DND-41 (cell line): ENCODE results near the gene AOC1.

Experiments used
- ATAC-seq: fragments of 200-7000 bp; cut with Tn5 transposase; 3 replicates; pipeline ENCODE4 v1.9.1; 2021; ENCODE audit warnings: low read depth; ENCODE audit not compliant: insufficient read depth
- DNase-seq: peaks from one replicate; pipeline ENCODE4 v3.0.0-alpha.2; 2020
- H2AFZ ChIP-seq: 2 replicates; pipeline ENCODE4 v1.6.0; 2012; ENCODE audit warnings: low read depth, low read length
- H3K27ac ChIP-seq: 2 replicates; pipeline ENCODE4 v1.5.1; 2012; ENCODE audit warnings: low read length, inconsistent platforms
- H3K27me3 ChIP-seq: fragments of 200-600 bp; sonication (generic); 2 replicates; pipeline ENCODE4 v1.6.0; 2012; ENCODE audit warnings: low read length, mild to moderate bottlenecking, inconsistent platforms; ENCODE audit not compliant: insufficient read depth, poor library complexity
- H3K36me3 ChIP-seq: 2 replicates; pipeline ENCODE4 v1.5.1; 2012; ENCODE audit warnings: low read length, inconsistent platforms; ENCODE audit not compliant: insufficient read depth
- H3K4me1 ChIP-seq: 2 replicates; pipeline ENCODE4 v1.5.1; 2012; ENCODE audit warnings: mild to moderate bottlenecking, low read length; ENCODE audit not compliant: insufficient read depth
- H3K4me2 ChIP-seq: 2 replicates; pipeline ENCODE4 v1.6.0; 2012; ENCODE audit warnings: mild to moderate bottlenecking, moderate library complexity, low read length, inconsistent platforms; ENCODE audit not compliant: insufficient read depth
- H3K4me3 ChIP-seq, 2 experiments: fragments of 200-600 bp in 1 of 2; shearing (Covaris generic) in 1 of 2; 2 replicates each; pipeline ENCODE4 v1.5.1; 2012 to 2016; ENCODE audit warnings: inconsistent platforms in 2 of 2, low read length in 2 of 2, mild to moderate bottlenecking in 2 of 2, low read depth in 1 of 2, moderate library complexity in 1 of 2
- H3K79me2 ChIP-seq: 2 replicates; pipeline ENCODE4 v1.6.0; 2012; ENCODE audit warnings: low read length, inconsistent platforms; ENCODE audit not compliant: insufficient read depth
- H3K9ac ChIP-seq: 2 replicates; pipeline ENCODE4 v1.6.0; 2012; ENCODE audit warnings: low read depth, mild to moderate bottlenecking, inconsistent platforms, low read length, moderate library complexity
- H3K9me3 ChIP-seq: 2 replicates; pipeline ENCODE4 v1.5.1; 2012; ENCODE audit warnings: low read length, moderate library complexity, mild to moderate bottlenecking, inconsistent platforms; ENCODE audit not compliant: insufficient read depth, severe bottlenecking
- H4K20me1 ChIP-seq: 2 replicates; pipeline ENCODE4 v1.6.0; 2012; ENCODE audit warnings: low read length; ENCODE audit not compliant: insufficient read depth
- EZH2 ChIP-seq: IDR thresholded peaks from 3 replicates; pipeline ENCODE4 v1.6.1; 2012; ENCODE audit warnings: borderline replicate concordance, low read depth, mild to moderate bottlenecking, moderate library complexity, low read length, inconsistent platforms; ENCODE audit not compliant: severe bottlenecking
- TF ChIP-seq, protein P1 (sequence below): IDR thresholded peaks from 2 replicates; pipeline ENCODE4 v1.5.1; 2012; ENCODE audit warnings: borderline replicate concordance, low read length, moderate library complexity, mild to moderate bottlenecking; ENCODE audit not compliant: poor library complexity, severe bottlenecking; ENCODE audit errors: extremely low read depth

Gene AOC1

DNA sequence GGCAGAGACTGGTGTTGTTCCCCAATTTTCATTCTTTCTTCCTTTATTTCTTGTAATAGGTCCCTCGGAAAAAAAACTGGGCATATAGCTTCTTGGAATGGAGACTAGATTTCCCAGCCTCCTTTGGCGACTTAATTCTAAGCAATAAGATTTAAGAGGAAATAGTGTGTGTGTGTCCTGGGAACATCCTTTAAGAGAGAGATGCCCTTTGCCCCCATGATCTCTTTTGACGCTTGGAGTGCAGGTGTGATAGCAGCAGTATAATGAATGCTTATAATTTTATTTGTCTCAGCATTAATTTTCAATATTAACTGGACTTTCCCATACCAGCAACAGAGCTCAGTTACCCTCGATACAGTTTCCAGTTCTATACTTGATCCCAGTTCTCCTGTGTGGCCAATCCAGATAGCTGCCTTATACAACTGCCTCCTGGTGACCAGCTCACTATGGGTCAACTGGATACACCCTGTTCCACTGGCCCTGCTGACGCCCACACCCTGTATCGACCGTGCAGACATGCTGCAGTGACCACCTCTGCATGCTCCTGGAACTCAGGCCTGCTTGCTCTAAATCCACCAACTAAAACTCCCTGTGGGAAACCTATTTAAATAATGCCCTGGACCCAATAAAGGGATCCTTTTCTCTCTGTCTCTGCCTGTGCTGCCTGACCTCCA lies 37.9 kb upstream of the AOC1 start:
- Histone ChIP-seq H3K27ac (no peak overlapping the region), H2AFZ (no peak overlapping the region), H3K4me2 (no peak overlapping the region), H3K9ac (no peak overlapping the region), H3K36me3 (no peaks in the 10 kb centered on the region), H3K27me3 (peaks cover 5% of the 10 kb centered on the region), H4K20me1 (no peaks in the 10 kb centered on the region), H3K4me1 (no peaks in the 10 kb centered on the region), H3K9me3 (peaks cover 3% of the 10 kb centered on the region), H3K79me2 (no peaks in the 10 kb centered on the region), H3K4me3 (no peak overlapping the region)
- TF ChIP-seq, protein P1, sequence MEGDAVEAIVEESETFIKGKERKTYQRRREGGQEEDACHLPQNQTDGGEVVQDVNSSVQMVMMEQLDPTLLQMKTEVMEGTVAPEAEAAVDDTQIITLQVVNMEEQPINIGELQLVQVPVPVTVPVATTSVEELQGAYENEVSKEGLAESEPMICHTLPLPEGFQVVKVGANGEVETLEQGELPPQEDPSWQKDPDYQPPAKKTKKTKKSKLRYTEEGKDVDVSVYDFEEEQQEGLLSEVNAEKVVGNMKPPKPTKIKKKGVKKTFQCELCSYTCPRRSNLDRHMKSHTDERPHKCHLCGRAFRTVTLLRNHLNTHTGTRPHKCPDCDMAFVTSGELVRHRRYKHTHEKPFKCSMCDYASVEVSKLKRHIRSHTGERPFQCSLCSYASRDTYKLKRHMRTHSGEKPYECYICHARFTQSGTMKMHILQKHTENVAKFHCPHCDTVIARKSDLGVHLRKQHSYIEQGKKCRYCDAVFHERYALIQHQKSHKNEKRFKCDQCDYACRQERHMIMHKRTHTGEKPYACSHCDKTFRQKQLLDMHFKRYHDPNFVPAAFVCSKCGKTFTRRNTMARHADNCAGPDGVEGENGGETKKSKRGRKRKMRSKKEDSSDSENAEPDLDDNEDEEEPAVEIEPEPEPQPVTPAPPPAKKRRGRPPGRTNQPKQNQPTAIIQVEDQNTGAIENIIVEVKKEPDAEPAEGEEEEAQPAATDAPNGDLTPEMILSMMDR = no peak
- TF ChIP-seq EZH2 = no peak
- DNase-seq = no peak
- no peak for ATAC-seq

DNA sequence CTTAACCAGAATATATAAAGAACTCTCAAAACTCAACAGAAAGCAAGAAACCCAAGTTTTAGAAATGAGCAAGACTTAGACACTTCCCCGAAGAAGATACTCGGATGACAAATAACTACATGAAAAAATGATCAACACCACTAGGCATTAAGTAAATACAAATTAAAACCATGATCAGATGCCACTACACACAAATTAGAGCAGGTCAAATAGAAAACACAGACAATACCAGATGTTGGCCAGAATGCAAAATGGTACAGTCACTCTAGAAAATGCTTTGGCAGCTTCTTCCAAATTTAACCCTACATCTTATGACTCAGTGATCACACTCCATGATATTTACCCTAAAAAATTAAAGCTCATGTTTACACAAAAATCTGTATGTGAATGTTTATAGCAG lies 33.3 kb upstream of the AOC1 start:
- Histone ChIP-seq H3K27ac (no peak overlapping the region), H3K4me1 (no peaks in the 10 kb centered on the region), H4K20me1 (no peaks in the 10 kb centered on the region), H3K4me3 (no peak overlapping the region), H3K4me2 (no peak overlapping the region), H3K27me3 (peaks cover 9% of the 10 kb centered on the region), H3K9ac (no peak overlapping the region), H3K36me3 (no peaks in the 10 kb centered on the region), H2AFZ (no peak overlapping the region), H3K9me3 (peaks cover 3% of the 10 kb centered on the region), H3K79me2 (no peaks in the 10 kb centered on the region)
- TF ChIP-seq, protein P1 = no peak
- TF ChIP-seq EZH2 = no peak
- ATAC-seq (no peak), DNase-seq (no peak)

DNA sequence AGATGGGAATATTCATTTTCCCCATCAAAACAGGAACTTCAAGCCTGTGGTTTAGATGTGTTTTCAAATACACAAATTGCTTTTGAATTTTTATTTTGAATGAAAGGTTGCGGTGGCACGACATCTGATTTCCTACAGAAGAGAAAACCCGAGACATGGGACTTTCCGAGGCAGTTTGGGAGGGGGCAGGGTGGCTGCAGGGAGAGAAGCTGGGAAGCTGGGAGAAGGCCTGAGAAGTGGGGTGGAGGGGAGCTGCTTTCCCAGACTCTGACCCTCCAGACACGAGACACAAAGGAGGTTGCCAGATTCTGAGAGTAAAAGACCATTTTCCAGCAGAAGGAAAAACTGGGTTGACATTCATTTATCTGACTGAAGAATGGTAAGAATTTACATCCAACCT lies 32.2 kb upstream of the AOC1 start:
- ATAC-seq (no peak), DNase-seq (no peak)
- peaks cover 13% of the 10 kb centered on the region for H3K27me3 ChIP-seq
- H3K36me3 ChIP-seq = no peaks in the 10 kb centered on the region
- H3K79me2 ChIP-seq = no peaks in the 10 kb centered on the region
- H3K4me1 ChIP-seq = no peaks in the 10 kb centered on the region
- peaks cover 3% of the 10 kb centered on the region for H3K9me3 ChIP-seq
- no peak overlapping the region for H3K4me2 ChIP-seq
- H3K27ac ChIP-seq = no peak overlapping the region
- TF ChIP-seq EZH2 = no peak
- TF ChIP-seq, protein P1 = no peak
- H2AFZ ChIP-seq = no peak overlapping the region
- no peak overlapping the region for H3K9ac ChIP-seq
- no peak overlapping the region for H3K4me3 ChIP-seq
- no peaks in the 10 kb centered on the region for H4K20me1 ChIP-seq
